Ectodermal cell (in vitro differentiated cells): Measurements from ENCODE around the gene FSTL4.
"Not testable (repeated sequence)": the region's sequence is repeated elsewhere in the genome, so short reads cannot be mapped to it uniquely, and the experiment has no call there.

Source experiments
- H3K27ac ChIP-seq: 2 replicates; pipeline ENCODE4 v1.7.0; 2013; ENCODE audit warnings: mild to moderate bottlenecking, low read depth, low read length; ENCODE audit not compliant: insufficient read depth, poor library complexity, severe bottlenecking
- H3K27me3 ChIP-seq: 2 replicates; pipeline ENCODE4 v1.7.0; 2013; ENCODE audit warnings: mild to moderate bottlenecking, low read length; ENCODE audit not compliant: insufficient read depth, control insufficient read depth, poor library complexity, severe bottlenecking
- H3K36me3 ChIP-seq: one replicate; pipeline ENCODE4 v1.7.0; 2013; ENCODE audit warnings: low read length; ENCODE audit not compliant: control insufficient read depth, insufficient read depth
- H3K4me1 ChIP-seq: one replicate; pipeline ENCODE4 v1.7.0; 2013; ENCODE audit warnings: low read length; ENCODE audit not compliant: control insufficient read depth, insufficient read depth
- H3K4me3 ChIP-seq: 2 replicates; pipeline ENCODE4 v1.7.0; 2013; ENCODE audit warnings: low read depth, low read length, control low read depth; ENCODE audit not compliant: insufficient read depth
- H3K9me3 ChIP-seq: 2 replicates; pipeline ENCODE4 v1.7.0; 2013; ENCODE audit warnings: mild to moderate bottlenecking, low read length, moderate library complexity; ENCODE audit not compliant: control insufficient read depth
- WGBS, 2 experiments: methylation state at CpG; one replicate each; pipeline ENCODE4 v1.1.7; 2013; ENCODE audit warnings: missing lambda C conversion rate in 2 of 2; 5-methylcytosine and 5-hydroxymethylcytosine counted together

The FSTL4 gene

GRCh38 chr5:133227897-133228296 lies 384.4 kb downstream of the FSTL4 start:
- no peak overlapping the region for H3K4me3 ChIP-seq
- no peaks in the 10 kb centered on the region for H3K9me3 ChIP-seq
- H3K36me3 ChIP-seq, result no peaks in the 10 kb centered on the region
- H3K27me3 ChIP-seq, result no peaks in the 10 kb centered on the region
- peaks cover 9% of the 10 kb centered on the region for H3K4me1 ChIP-seq
- WGBS, 2 experiments, result 90 to 95% methylated on average over 5 to 6 of the region's 6 CpGs
- H3K27ac ChIP-seq, result no peak overlapping the region

DNA sequence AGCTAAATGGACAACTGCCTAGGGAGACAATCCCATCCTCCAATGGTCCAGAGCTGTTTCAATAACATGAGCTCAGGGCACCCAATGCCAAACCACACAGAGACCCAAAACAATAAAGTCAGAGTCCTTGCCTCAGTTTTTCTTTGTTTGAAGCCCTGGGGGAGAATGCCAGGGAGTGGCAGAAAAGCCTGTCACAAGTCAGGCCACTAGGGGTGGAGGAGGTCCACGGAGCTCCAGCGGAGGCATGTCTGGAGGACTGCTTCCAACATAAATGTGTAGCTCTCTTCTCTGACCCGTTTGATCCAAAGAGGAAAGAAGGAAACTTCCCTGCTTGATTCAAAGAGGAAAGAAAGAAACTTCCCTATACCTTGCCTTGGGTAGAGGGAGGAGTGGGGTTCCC lies 385.3 kb downstream of the FSTL4 start:
- Histone ChIP-seq H3K9me3 (no peaks in the 10 kb centered on the region), H3K36me3 (no peaks in the 10 kb centered on the region), H3K4me1 (peaks cover 17% of the 10 kb centered on the region), H3K4me3 (no peak overlapping the region), H3K27ac (no peak overlapping the region), H3K27me3 (no peaks in the 10 kb centered on the region)
- WGBS, 2 experiments, result 78 to 80% methylated on average over 3 of the region's 3 CpGs

- Histone ChIP-seq H3K4me1 (peaks cover 26% of the 10 kb centered on the region), H3K4me3 (no peak overlapping the region), H3K27me3 (no peaks in the 10 kb centered on the region), H3K9me3 (no peaks in the 10 kb centered on the region), H3K36me3 (no peaks in the 10 kb centered on the region), H3K27ac (no peak overlapping the region)
- 76 to 92% methylated on average over 1 of the region's 1 CpG for WGBS, 2 experiments
Measured at GRCh38 chr5:133226186-133226585, 386.2 kb downstream of the FSTL4 start.

DNA sequence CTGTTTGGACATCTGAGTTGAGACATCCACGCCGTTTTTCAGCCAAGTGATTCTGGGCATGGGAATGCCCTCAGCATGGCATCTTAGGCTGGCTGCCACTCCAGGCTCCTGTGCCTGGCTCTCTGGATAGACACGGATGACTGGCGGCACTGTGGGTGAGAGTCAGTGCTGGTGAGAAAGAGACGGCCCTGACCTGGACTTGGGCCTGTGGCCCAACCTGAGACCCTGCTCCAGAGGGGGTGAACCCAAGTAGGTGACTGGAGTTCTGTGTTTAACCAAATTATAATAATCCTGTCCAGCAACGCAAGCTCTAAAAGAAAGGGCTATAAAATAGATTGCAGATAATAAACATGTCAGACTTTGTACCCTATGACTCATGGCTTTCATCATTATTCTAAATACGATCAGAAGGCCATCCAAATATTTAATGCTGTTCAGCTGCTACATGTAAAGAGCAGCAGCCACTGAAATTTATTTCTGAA lies 386.6 kb downstream of the FSTL4 start:
- H3K9me3 ChIP-seq, result no peaks in the 10 kb centered on the region
- H3K36me3 ChIP-seq, result no peaks in the 10 kb centered on the region
- H3K4me3 ChIP-seq, result no peak overlapping the region
- peaks cover 26% of the 10 kb centered on the region for H3K4me1 ChIP-seq
- WGBS, 2 experiments, result 92 to 94% methylated on average over 6 to 7 of the region's 7 CpGs
- H3K27me3 ChIP-seq, result no peaks in the 10 kb centered on the region
- no peak overlapping the region for H3K27ac ChIP-seq

DNA sequence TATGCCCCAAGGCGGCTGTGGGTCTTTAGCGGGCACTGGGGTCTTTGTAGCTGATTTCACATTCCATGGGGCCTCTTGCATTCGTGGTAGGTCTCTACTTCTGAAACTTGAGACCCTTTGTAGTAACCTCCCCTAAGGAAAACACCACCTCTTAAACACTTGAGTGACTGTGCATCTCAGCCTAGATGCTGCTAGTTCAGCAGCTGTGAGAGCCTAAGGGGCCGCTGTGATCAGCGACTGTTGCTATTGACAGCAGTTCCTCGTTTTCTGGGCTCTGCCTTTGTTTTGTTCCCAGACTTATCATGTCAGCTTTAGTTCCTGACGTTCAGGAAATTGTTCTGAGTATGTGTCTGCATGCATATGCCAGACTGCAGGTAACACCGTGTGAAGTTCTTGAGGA lies 389.4 kb downstream of the FSTL4 start:
- H3K4me3 ChIP-seq, result peak overlapping the region; percentile 3
- H3K4me1 ChIP-seq, result peaks cover 26% of the 10 kb centered on the region
- no peaks in the 10 kb centered on the region for H3K27me3 ChIP-seq
- 55 to 61% methylated on average over 8 of the region's 8 CpGs for WGBS, 2 experiments
- H3K9me3 ChIP-seq, result no peaks in the 10 kb centered on the region
- no peaks in the 10 kb centered on the region for H3K36me3 ChIP-seq
- H3K27ac ChIP-seq, result peak overlapping the region; percentile 78

DNA sequence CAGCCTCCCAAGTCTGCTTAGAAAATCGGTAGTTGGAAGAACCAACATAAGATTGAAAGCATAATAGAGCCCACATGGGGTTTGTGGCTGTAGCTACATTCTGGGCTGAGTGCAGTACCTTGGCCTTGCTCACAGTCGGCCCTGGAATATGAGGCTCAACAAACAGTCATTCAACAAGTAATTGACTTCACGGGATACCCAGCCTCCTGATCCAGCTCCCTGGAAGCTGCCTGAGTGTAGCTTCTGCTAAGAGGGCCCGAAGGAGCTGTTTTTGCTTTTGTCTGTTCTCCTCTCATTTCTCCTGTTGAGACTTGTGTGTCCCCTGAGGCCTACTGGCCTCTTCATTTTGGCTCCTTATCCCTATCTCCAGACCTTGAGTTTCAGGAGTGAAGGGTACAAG lies 389.8 kb downstream of the FSTL4 start:
- no peaks in the 10 kb centered on the region for H3K9me3 ChIP-seq
- H3K4me1 ChIP-seq, result peaks cover 26% of the 10 kb centered on the region
- H3K27ac ChIP-seq, result peak overlapping the region; percentile 78
- H3K4me3 ChIP-seq, result peak overlapping the region; percentile 3
- WGBS, 2 experiments, result 91 to 93% methylated on average over 4 of the region's 4 CpGs
- H3K27me3 ChIP-seq, result no peaks in the 10 kb centered on the region
- no peaks in the 10 kb centered on the region for H3K36me3 ChIP-seq

DNA sequence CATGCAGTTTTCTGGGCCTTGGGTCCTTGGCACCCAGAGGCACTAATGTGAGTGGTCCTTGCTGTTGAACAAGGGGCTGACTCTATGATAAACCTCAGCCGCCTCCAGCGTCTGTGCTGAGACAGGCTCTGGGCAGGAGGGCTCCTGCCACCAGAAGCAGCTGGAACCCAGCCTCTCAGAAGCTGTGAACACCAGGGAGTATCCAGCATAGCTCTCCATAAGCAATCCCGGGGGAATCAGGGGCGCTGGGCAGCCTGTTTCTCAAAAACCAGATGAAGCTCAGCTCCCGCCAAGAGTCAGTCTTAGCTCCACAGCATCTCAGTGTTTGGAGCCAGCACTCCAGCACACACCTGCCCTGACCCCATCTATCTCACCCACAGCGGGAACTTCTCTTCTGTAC lies 390.3 kb downstream of the FSTL4 start:
- WGBS, 2 experiments, result 88 to 90% methylated on average over 6 of the region's 6 CpGs
- Histone ChIP-seq H3K4me3 (no peak overlapping the region), H3K27ac (no peak overlapping the region), H3K4me1 (peaks cover 24% of the 10 kb centered on the region), H3K27me3 (no peaks in the 10 kb centered on the region), H3K9me3 (no peaks in the 10 kb centered on the region), H3K36me3 (no peaks in the 10 kb centered on the region)

DNA sequence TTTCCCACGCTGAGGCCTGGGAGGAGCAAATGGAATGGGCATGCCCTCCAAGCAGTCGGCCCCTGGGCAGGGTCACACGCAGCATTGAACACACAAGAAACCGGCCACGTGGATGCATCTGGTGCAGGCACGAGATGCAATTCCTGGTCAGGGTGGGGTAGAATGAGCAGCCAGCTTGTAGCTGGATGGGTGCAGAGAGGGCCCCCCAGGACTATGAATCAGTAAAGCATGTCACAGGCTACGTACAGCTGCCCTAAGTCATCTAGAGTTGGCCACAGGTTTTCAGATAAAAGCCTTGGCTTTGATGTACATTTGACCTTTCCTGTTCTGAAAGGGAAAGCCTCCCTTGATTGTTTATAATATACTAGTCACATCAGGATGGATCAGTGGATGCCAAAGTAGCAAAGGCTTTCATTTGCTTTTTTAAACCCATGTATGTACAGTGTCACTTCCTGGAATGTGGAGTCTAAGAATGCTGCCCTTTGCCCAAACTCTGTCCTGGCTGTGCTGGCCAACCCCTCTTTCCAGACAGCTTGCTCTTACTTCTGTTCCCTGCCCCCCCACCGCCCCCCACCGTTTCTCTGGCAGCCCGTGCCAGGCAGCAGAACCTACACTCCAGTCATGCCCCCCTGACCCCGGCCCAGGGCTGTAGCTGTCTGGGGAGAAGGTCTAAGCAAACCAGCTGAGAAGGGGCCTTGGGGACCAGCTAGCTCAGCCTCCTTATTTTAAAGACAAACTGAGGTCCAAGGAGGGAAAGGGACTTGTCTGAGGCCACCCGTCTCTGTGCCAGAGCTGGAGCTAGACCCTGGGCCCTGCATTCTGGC lies 391.3 kb downstream of the FSTL4 start:
- Histone ChIP-seq H3K9me3 (no peaks in the 10 kb centered on the region), H3K4me3 (no peak overlapping the region), H3K36me3 (no peaks in the 10 kb centered on the region), H3K4me1 (peaks cover 23% of the 10 kb centered on the region), H3K27me3 (no peaks in the 10 kb centered on the region), H3K27ac (no peak overlapping the region)
- WGBS, 2 experiments, result 89 to 93% methylated on average over 10 to 12 of the region's 12 CpGs

DNA sequence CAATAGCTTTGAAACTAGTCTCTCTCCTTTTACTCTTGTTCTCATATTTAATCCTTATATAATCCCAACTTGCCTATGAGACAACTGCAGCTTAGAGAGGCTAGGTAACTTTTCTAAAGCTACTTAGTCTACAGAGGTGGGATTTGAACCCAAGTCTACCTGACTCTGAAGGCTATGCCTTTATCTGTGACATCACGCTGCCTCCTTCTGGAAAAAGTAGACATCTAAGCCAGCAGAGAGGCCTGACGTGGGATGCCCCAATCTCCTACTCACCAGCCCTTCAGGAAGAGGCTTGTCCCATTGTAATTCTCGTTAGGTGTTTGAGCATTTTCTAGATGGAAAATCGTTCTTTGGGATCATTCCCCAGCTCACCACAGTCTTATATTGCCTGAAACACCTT lies 393.0 kb downstream of the FSTL4 start:
- WGBS, 2 experiments, result 90 to 92% methylated on average over 4 of the region's 4 CpGs
- no peaks in the 10 kb centered on the region for H3K9me3 ChIP-seq
- no peak overlapping the region for H3K27ac ChIP-seq
- H3K4me1 ChIP-seq, result peaks cover 23% of the 10 kb centered on the region
- no peaks in the 10 kb centered on the region for H3K36me3 ChIP-seq
- no peaks in the 10 kb centered on the region for H3K27me3 ChIP-seq
- no peak overlapping the region for H3K4me3 ChIP-seq

DNA sequence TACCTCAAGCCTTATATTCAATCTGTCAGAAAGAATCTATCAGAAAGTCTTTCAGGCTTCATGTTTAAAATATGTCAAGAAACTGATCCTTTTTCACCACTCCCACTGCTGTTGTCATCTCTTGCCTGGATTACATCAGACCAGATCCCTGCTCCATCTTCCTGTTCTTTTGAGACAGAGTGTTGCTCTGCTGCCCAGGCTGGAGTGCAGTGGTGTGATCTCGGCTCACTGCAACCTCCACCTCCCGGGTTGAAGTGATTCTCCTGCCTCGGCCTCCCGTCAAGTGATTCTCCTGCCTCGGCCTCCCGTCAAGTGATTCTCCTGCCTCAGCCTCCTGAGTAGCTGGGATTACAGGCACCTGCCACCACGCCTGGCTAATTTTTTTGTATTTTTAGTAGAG lies 396.2 kb downstream of the FSTL4 start:
- 91 to 94% methylated on average over 7 of the region's 7 CpGs for WGBS, 2 experiments
- H3K9me3 ChIP-seq, H3K4me1 ChIP-seq, H3K36me3 ChIP-seq, H3K27ac ChIP-seq, H3K27me3 ChIP-seq, H3K4me3 ChIP-seq: not testable (repeated sequence)
